GM19324 (cell line): ENCODE measurements around the gene SPRYD4.
A peak's percentile ranks its signal among the peaks of the same experiment; 100 is the strongest.
"Not testable (repeated sequence)": the region's sequence is repeated elsewhere in the genome, so short reads cannot be mapped to it uniquely, and the experiment has no call there.

Experiments
- ATAC-seq: cut with Tn5 transposase; IDR thresholded peaks from one replicate; pipeline ENCODE4 v1.9.1; 2021; ENCODE audit warnings: mild to moderate bottlenecking, moderate library complexity; ENCODE audit not compliant: unreplicated experiment, low FRiP score

SPRYD4 gene

DNA sequence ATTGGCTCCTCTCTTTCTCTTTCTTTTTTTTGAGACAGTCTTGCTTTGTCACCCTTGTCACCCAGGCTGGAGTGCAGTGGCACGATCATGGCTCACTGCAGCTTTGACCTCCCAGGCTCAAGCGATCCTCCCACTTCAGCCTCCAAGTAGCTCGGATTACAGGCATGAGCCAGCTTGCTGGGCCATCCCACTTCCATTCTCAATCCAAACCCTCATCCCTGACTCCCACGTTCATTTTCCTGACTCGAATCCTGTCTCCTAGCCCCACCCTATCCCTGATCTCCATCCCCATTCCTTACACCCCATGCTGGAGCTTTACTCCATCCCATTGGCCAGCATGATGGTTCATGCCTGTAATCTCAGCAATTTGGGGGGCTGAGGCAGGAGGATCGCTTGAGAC, 7.8 kb downstream of the SPRYD4 start:
- ATAC-seq = no peak

DNA sequence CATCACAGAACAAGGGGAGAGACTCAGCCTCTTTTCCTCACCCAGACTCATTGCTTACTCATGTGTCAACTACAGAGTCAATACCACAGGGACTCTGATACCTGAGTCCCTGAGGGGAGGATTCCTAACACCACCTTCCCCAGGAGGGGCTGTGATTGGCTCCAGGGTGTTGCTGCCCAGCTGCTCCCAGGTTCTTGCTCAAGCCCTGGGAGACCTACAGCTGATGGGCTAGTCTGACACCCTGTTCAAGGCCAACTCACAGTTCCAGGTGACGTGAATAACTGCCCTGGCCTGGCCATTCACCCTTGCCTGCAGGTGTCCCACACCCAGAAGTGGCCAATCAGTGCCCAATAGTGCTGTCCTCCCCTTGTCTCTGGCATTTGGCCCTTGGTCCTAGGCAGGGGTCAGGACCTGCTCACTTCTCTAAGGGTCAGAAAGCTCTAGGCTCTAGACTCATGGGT, 8.6 kb downstream of the SPRYD4 start:
- no peak for ATAC-seq

DNA sequence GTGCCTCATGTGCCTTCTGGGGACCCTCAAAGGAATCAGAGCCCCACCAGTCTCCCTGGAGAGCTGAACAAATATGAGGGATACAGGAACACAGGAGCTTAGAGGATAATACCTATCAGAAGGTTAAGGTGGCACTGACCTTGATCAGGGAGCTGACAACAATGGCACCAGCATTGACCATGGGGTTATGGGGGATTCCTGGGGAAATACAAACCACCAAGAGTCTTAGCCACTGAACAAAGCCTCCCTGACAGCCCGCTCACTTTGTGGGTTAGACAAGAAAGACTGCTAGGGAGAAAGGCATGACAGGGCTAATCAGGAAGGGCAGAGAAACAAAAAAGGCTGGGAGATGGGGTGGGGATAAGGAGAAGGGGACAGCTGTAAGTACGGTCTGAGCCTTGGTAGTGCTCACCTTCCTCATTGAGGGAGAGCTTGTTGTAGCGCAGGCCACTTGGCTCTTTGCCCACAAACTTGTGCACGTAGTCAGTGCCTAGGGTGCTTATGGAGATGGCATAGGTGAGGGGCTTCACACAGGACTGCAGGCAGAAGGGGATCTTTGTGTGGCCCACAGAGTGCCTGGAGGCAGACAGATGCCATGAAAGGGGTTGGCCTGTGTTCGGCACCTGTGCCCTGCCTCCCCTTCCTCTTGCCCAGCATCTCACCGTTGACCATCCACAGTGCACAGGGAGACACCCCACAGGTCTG, 9.3 kb downstream of the SPRYD4 start:
- ATAC-seq = no peak

DNA sequence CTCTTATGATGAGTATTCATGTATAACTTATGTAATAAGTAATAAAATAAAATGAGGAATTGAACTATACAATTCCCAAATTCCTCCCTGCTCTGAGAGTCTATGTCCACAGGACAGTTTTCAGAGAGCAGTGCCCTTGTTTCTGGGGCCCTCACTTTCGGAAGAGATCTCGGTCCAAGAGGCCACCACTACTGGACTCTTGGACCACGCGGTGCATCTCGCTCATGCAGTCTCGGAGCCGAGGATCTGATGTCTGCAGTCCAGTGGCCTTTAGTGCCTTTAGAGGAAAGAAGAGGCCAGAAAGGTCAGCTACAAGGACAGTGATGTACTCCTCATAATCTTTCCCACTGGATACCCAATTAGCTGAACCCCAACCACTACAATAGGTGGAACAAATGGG, 11.2 kb downstream of the SPRYD4 start:
- ATAC-seq = no peak

DNA sequence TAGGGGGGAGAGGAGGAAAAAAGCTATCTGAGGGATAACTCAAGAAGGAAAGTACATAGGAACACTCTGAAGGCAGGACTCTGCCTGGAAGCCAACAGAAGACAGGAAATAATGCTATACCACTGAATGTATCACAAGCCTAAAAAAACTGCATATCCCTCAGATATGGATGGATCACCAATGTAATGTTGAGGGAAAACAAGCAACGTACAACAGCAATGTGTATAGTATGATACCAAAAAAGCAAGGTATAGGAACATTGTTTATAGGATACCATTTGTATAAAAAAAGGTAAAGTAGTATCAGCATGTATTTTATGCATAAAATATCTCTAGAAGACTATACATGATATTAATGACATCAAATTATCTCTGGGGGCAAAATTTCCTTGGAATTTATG, 16.2 kb downstream of the SPRYD4 start:
- ATAC-seq = no peak

DNA sequence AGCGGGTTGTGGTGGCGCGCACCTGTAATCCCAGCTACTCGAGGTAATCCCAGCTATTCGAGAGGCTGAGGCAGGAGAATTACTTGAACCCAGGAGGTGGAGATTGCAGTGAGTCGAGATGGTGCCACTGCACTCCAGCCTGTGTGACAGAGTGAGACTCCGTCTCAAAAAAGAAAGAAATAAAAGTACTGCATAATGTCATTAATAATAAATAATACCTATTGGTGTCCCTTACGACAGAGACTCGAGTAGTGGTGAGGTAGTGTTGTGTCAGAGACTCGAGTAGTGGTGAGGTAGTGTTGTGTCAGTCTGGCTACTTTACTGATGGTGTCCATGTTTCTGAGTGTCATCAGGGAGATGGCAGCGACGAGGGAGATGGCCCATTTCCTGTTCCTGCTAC, 18.3 kb downstream of the SPRYD4 start:
- no peak for ATAC-seq

DNA sequence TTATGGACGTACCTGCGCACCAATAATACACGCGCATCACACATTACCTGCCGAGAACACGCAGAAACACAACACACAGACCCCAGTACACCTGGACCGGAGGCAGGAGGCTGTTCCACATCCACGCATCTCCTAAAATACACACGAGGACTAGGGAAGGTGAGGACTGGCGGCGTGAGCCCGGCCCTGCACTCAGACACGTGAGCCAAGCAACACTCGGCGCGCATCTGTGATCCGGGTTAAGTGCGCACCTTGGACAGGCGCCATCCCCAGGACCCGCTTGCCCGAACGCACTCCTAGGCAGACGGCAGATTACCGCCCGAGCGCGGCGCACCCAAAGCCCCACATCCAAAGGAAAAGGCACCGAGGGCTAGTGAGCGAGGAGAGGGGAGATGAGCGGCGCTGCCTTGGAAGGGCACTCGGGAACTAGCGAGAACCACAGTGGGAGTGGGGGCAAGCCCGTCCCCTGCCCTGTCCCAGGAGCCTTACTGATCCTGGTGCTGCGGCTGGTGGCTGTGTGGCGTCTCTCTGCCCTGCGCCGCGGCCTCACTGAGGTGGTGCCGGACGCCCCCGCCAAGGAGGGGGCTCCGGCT, 19.2 kb downstream of the SPRYD4 start:
- peak; percentile 33 for ATAC-seq

DNA sequence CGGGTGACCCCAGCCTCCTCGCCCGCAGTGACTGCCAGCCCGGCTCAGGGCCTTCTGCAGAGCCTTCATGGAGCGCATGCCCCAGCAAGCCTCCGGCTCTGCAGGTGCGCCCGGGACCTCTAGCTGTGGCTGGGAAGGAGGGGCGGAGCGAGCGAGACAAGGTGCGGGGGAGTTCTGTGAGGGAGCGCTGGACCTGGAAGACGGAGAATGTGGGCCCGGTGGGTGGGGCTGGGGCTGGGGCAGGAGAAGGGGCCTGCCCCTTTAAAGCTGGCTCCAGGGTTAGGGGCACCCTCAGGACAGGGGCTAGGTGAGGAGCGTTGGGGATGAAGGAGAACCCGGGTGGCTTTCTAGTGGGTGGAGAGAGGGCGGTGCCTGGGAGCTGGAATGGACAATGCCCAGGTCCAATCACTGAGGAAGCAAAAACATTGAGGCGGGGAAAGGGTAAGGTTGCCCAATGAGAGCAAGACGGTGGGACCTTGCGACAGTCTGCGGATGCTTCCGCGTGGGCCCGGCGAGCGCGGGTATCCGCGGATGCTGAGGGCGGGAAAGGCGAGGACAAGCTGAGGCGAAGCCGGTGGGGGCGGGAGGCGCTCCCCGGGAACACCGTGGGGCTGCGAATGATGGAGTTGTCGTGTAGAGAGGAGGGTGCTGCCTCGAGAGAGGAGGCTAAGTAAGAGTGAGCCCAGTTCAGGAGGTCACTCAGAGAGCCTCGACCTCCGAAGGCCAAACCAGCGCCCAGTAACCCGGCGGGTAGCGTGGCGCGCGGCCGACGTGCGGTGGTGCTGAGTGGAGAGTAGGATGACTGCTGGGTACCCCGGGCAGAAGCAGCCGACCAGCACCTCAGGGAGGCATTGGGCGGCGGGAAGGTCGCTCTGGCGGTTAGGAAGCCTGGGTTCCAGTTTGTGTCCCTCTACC, 19.9 kb downstream of the SPRYD4 start, which contains the start of gene GLS2:
Gene GLS2, minus strand, starts transcription at position 121 of the 915 bp plus-strand sequence. Its CDS starts 43 bp downstream, at position 78.
- peak; percentile 88 for ATAC-seq

DNA sequence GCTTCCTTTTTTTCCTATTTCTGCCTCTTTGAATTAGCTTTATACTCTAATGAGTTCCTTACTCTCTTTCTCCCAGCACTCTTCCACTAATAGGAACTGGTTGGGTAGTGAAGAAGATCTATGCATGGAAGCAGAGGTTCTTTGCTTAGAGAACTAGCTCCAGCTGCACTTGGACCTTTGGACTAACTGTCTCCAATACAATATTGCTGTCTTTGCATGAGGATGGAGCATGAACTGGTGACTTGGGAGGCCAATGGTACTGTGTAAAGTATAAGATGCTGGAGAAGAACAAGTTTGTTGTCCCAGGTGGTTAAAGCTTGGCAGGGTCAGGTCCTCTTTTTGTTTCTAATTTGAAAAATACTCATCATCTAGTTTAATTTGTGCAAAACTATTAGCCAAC, 22.0 kb downstream of the SPRYD4 start:
- no peak for ATAC-seq

DNA sequence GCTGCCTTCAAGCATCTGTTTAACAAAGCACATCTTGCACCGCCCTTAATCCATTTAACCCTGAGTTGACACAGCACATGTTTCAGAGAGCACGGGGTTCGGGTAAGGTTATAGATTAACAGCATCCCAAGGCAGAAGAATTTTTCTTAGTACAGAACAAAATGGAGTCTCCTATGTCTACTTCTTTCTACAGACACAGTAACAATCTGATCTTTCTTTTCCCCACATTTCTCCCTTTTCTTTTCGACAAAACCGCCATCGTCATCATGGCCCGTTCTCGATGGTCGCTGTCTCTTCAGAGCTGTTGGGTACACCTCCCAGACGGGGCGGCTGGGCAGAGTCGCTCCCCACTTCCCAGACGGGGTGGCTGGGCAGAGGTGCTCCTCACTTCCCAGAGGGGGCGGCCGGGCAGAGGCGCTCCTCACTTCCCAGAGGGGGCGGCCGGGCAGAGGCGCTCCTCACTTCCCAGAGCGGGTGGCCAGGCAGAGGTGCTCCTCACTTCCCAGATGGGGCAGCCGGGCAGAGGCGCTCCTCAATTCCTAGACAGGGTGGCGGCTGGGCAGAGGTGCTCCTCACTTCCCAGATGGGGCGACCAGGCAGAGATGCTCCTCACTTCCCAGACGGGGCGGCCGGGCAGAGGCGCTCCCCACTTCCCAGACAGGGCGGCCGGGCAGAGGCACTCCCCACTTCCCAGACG, 25.2 kb downstream of the SPRYD4 start:
- not testable (repeated sequence) for ATAC-seq

DNA sequence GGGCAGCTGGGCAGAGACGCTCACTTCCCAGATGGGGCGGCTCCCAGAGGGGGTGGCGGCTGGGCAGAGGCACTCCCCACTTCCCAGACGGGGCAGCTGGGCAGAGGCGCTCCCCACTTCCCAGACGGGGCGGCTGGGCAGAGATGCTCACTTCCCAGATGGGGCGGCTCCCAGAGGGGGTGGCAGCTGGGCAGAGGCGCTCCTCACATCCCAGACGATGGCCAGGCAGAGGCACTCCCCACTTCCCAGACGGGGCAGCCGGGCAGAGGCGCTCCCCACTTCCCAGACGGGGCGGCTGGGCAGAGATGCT, 25.7 kb downstream of the SPRYD4 start:
- not testable (repeated sequence) for ATAC-seq

DNA sequence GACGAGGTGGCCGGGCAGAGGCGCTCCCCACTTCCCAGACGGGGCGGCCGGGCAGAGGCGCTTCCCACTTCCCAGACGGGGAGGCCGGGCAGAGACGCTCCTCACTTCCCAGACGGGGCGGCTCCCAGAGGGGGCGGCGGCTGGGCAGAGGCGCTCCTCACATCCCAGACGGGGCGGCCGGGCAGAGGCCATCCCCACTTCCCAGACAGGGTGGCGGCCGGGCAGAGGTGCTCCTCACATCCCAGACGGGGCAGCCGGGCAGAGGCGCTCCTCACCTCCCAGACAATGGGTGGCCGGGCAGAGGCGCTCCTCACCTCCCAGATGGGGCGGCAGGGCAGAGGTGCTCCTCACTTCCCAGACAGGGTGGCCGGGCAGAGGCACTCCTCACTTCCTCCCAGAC, 26.1 kb downstream of the SPRYD4 start:
- ATAC-seq = not testable (repeated sequence)

DNA sequence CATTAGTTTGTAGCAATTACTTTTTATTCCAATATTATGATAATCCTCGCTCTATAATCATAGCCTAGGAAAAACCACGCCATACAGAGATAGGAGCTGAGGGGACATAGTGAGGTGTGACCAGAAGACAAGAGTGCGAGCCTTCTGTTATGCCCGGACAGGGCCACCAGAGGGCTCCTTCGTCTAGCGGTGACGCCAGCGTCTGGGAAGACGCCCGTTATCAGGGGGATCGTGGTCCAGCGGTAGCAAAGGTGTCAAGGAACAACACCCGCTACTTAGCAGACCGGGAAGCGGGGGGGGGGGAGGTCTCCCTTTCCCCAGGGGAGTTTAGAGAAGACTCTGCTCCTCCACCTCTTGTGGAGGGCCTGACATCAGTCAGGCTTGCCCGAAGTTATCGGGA, 28.3 kb downstream of the SPRYD4 start:
- ATAC-seq = not testable (repeated sequence)

DNA sequence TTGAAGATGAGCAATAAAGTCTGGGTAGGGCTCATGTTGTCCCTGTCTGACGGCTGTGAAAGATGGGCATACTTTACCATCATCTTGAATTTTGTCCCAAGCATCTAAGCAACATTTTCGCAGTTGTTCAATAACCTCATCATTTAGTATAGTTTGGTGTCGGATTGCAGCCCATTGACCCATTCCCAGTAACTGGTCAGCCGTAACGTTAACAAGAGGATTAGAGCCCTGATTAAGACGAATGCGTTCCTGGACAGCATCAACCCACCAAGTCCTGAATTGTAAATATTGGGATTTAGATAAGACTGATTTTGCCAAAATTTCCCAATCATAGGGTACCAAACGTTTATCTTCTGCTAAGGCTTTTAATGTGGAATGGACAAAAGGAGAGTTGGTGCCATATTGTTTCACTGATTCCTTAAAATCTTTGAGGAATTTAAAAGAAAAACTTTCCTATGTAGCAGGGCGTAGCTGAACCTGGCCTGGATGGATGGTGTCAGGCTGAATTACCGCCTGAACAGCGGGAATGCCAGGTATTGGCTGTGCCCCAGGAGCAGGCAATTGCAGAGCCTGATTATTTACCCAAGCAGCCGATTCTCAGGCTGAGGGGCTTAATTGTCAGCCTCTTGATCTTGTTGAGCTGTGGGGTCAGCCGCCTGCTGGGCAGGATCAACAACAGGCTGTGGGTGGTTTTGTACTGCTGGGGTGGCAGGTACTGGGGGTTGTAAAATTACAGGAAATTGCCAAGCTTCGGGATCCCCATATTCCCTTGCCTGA, 29.9 kb downstream of the SPRYD4 start:
- ATAC-seq = not testable (repeated sequence)

DNA sequence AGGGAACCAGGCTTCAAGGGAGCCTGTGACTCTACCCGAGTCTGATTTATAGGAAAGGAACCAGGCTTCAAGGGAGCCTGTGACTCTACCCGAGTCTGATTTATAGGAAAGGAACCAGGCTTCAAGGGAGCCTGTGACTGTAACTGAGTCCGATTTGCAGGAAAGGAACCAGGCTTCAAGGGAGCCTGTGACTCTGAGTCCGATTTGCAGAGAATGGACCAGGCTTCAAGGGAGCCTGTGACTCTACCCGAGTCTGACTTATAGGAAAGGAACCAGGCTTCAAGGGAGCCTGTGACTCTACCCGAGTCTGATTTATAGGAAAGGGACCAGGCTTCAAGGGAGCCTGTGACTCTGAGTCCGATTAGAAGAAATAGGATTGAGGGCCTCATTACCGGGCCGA, 31.1 kb downstream of the SPRYD4 start:
- ATAC-seq = not testable (repeated sequence)

DNA sequence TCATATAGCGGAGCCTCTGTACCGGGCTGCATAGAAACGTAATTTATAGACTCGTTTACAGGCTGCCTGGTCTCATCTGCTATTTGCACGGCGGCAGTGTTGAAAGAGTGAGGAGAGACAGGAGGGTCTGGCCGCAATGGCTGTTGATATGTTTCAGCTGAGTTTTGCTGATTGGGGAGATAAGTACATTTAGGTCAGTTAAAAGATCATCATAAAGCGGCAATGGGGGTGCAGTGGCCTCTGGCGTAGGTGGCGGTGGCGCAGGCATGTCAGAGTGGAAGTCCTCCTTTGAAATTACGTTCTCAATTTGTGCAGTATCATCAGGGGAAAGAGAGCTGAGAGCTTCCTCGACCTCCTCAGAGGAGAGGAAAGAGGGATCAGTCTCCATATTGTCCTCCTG, 31.5 kb downstream of the SPRYD4 start:
- ATAC-seq = not testable (repeated sequence)

DNA sequence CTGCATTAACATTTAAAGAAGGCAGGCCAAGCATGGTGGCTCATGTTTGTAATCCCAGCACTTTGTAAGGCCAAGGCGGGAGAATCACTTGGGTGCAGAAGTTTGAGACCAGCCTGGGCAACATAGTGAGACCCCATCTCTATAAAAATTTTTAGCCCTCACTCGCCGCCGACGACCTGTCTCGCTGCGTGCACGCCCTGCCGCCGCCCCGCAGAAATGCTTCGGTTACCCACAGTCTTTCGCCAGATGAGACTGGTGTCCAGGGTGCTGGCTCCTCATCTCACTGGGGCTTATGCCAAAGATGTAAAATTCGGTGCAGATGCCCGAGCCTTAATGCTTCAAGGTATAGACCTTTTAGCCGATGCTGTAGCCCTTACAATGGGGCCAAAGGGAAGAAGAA, 42.4 kb downstream of the SPRYD4 start:
- ATAC-seq = no peak

DNA sequence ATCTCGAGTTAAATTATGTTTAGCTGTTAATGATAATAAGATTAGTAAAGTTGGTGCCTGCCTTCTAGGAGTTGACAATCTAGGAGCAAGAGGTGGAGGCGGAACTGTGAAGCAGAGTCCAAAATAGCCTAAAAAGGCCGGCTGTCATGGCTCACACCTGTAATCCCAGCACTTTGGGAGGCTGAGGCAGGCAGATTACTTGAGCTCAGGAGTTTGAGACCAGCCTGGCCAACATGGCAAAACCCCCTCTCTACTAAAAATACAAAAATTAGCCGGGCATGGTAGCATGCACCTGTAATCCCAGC, 45.6 kb downstream of the SPRYD4 start:
- not testable (repeated sequence) for ATAC-seq

DNA sequence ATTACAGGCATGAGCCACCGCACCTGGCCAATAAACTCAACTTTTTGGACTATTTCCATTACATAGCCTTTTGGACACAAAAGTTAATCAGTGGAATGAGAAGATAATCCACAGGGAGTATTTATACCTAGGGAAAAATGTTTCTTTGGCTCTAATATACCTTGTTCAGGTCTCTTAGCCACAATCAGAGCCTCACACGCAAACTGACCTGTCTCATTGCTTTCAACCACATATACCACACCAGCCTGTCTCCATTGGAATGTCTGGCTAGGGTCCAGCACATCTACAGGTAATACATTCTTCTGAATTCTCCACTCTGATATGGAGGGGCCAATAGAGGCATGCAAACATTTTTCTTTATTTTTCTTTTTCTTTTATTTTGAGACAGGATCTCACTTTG, 49.5 kb downstream of the SPRYD4 start:
- no peak for ATAC-seq

DNA sequence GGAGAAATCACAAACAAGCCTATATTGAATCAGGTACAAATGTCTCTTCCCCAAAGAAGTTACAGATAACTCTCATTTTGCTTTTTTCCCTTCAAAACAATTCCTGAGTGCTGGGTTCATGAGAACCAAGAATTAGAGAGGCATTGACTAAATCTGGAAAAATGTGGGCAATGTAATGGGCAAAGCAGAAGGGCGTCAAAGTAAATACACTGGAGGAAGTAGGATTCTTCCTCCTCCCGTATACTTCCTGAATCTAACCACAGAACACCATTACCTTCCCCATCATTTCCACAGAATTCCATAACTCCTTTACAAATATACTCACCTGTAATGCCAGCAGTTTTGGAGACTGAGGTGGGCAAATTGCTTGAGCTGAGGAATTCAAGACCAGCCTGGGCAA, 50.2 kb downstream of the SPRYD4 start:
- ATAC-seq = no peak
